ENCODE results near the gene LCNL1.

The LCNL1 gene

DNA sequence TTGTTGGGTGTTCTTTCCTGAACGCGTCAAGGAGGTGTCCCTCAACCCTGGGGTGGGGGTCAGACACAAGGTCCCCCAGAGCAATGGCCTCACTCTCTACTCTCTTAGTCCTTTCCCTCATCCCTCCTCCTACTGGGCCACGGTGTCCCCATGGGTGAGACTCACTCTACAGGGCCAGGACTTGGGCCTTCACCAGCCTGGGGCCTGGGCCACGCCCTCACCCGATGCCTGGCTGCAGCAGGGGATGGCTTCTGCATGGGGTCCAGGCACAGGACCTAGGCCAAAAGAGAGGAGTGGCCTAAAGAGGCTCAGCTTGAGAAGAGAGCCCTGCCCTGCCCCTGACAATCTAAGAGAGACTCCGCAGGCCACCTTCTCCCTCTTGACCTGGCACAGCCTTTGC, 24.9 kb upstream of the LCNL1 start:
- Histone ChIP-seq H3K36me3 (no peaks in the 10 kb centered on the region), H3K9me3 (ENCODE audit: severe bottlenecking) (no peaks in the 10 kb centered on the region), H3K27me3 (ENCODE audit: insufficient read depth, low read depth, severe bottlenecking) (no peaks in the 10 kb centered on the region), H3K4me3 (ENCODE audit: low read depth, low read length) (no peak overlapping the region), H3K27ac (no peak overlapping the region)
- DNase-seq: no peak
- TF ChIP-seq, protein P1, sequence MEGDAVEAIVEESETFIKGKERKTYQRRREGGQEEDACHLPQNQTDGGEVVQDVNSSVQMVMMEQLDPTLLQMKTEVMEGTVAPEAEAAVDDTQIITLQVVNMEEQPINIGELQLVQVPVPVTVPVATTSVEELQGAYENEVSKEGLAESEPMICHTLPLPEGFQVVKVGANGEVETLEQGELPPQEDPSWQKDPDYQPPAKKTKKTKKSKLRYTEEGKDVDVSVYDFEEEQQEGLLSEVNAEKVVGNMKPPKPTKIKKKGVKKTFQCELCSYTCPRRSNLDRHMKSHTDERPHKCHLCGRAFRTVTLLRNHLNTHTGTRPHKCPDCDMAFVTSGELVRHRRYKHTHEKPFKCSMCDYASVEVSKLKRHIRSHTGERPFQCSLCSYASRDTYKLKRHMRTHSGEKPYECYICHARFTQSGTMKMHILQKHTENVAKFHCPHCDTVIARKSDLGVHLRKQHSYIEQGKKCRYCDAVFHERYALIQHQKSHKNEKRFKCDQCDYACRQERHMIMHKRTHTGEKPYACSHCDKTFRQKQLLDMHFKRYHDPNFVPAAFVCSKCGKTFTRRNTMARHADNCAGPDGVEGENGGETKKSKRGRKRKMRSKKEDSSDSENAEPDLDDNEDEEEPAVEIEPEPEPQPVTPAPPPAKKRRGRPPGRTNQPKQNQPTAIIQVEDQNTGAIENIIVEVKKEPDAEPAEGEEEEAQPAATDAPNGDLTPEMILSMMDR (IDR thresholded peaks at IDR 0.05; ENCODE audit: low read depth, low read length): no peak

DNA sequence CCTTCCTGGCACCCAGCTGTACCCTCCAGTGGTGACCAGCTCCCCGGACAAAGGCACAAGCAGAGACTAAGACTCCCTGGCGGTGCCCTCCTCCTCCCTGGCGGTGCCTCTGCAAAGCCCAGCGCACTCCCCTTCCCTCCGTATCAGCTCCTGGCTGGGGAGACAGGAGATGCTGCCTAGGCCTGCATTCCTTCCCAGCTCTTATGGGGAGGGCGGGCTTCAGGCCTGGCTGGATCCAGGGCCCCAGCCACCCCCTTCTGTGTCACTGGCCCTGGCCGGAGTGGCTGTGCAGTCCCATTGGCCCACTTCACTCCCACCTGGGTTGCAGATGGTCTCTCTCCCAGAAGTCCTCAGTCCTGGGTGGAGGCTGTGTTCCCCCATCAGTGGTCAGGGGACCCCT, 24.3 kb upstream of the LCNL1 start:
- no peaks in the 10 kb centered on the region for H3K36me3 ChIP-seq
- H3K9me3 ChIP-seq (ENCODE audit: severe bottlenecking): no peaks in the 10 kb centered on the region
- DNase-seq: no peak
- TF ChIP-seq, protein P1 (IDR thresholded peaks at IDR 0.05; ENCODE audit: low read depth, low read length): no peak
- no peaks in the 10 kb centered on the region for H3K27me3 ChIP-seq (ENCODE audit: insufficient read depth, low read depth, severe bottlenecking)
- H3K4me3 ChIP-seq (ENCODE audit: low read depth, low read length): no peak overlapping the region
- no peak overlapping the region for H3K27ac ChIP-seq

DNA sequence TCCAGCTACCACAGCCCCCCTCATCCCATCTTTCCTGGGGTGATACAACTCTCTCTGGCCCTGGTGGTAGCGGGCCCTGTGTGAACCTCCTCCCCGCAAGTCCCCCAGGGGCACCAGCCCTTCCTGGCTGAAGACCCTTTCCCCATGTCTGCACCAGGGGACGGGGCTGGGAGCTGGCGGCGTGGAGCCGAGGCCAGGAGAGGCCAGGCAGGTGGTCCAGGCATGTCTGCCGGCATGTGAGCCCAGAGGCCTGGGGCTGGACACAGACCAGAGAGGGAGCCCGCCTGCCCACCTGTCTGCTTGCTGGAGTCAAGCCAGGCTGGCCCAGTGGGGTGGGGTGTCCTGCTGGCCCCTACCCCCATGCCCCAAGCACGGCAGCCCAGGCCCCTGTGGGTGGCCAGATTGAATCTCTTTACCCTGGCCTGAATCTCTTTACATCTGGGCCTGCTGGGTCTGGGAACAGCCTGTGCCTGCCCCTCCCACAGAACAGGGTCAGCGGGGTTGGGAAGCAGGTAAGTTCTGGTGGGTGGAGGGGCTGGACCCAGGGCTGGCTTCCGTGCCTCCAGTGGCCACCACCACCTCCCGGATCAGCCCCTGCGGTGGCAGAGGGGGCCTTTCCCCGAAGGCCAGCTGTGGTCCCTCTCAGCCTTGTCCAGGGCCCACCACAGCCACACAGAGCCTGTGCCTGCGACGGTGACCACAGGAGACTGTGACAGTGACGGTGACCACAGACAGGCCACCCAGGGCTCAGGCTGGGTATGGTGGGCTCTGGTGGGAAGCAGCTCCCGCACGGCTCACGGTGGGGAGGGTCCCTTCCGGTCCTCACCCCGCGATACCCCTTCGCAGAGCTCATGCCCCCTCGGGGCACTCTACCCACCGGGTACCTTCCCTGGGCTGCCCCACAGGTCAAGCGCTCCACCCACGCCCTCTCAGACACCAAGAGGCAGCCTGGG, 23.6 kb upstream of the LCNL1 start:
- Histone ChIP-seq H3K4me3 (ENCODE audit: low read depth, low read length) (no peak overlapping the region), H3K36me3 (no peaks in the 10 kb centered on the region), H3K27me3 (ENCODE audit: insufficient read depth, low read depth, severe bottlenecking) (no peaks in the 10 kb centered on the region), H3K9me3 (ENCODE audit: severe bottlenecking) (no peaks in the 10 kb centered on the region), H3K27ac (no peak overlapping the region)
- DNase-seq: no peak
- TF ChIP-seq, protein P1 (IDR thresholded peaks at IDR 0.05; ENCODE audit: low read depth, low read length): no peak

DNA sequence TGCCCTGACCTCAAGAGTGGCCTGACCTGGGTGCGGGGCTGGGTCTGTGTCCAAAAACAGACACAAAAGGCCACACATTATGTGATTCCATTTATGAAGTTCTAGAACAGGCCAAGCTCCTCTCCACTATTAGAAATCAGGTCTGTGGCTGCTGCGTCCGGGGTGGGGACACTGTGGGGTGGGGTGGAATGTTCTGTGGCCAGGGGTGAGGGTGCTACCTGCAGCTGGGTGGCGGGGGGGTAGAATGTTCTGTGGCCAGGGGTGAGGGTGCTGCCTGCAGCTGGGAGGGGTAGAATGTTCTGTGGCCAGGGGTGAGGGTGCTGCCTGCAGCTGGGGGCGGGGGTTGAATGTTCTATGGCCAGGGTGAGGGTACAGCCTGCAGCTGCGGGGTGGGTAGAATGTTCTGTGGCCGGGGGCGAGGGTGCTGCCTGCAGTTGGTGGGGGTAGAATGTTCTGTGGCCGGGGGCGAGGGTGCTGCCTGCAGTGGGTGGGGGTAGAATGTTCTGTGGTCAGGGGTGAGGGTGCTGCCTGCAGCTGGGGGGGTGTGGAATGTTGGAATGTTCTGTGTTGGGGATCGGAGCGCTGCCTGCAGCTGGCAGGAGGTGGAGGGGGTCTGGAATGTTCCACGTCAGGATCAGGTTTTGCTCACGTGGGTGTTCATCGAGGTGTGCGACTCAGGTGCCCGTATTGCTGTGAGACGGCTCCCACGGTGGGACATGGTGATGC, 22.4 kb upstream of the LCNL1 start:
- no peaks in the 10 kb centered on the region for H3K36me3 ChIP-seq
- TF ChIP-seq, protein P1 (IDR thresholded peaks at IDR 0.05; ENCODE audit: low read depth, low read length): no peak
- no peaks in the 10 kb centered on the region for H3K9me3 ChIP-seq (ENCODE audit: severe bottlenecking)
- peak overlapping the region; percentile 75; the same call in 1 of the 2 replicates for H3K27ac ChIP-seq
- no peak for DNase-seq
- H3K27me3 ChIP-seq (ENCODE audit: insufficient read depth, low read depth, severe bottlenecking): no peaks in the 10 kb centered on the region
- no peak overlapping the region for H3K4me3 ChIP-seq (ENCODE audit: low read depth, low read length)

DNA sequence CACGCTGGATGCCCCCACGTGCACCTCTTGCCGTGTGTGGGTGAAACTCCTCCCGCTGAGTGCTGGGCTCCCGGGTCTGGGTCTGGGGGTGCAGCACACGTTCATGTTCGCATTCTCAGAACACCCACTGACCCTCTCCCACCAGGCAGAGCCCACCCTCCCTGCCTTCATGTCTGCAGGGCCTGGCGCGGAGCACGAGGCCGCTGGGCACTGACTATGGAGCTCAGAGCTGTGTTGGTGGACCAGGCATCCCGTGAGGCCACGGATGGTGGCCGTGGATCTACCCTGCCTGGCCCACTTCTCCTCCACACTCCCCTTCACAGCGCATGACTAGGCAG, 21.9 kb upstream of the LCNL1 start:
- Histone ChIP-seq H3K9me3 (ENCODE audit: severe bottlenecking) (no peaks in the 10 kb centered on the region), H3K4me3 (ENCODE audit: low read depth, low read length) (no peak overlapping the region), H3K36me3 (no peaks in the 10 kb centered on the region), H3K27me3 (ENCODE audit: insufficient read depth, low read depth, severe bottlenecking) (no peaks in the 10 kb centered on the region), H3K27ac (peak overlapping the region; percentile 75)
- no peak for DNase-seq
- TF ChIP-seq, protein P1 (IDR thresholded peaks at IDR 0.05; ENCODE audit: low read depth, low read length): no peak

Measured in WERI-Rb-1 (cell line).